Measurements from ENCODE around the gene SLC11A2.
"Not testable (repeated sequence)": the region's sequence is repeated elsewhere in the genome, so short reads cannot be mapped to it uniquely, and the experiment has no call there.

SLC11A2 gene

DNA sequence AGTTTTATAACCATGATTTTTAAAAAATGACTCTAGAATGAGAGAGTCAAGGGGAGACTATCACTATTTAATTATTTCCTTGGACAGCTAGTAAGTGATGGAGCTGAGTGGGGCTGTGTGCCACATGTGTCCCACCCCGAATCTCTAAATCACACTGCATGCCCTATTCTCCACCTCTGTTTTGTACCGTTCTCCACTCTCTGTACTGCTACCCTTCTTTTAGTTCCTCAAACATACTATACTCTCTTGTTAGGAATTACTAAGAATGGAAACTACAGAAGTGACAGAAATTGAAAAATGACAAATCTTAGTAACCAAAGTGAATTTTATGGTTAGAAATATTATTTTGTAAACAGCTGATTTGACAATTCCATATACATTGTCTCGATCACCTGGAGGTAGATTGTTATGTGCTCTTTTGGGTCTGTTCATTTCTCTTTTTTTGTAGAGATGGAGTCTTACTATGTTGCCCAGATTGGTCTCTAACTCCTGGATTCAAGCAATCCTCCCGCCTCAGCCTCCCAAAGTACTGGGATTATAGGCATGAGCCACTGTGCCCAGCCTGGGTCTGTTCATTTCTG is 35.9 kb downstream of the SLC11A2 start:
- FAIRE-seq: no peak

DNA sequence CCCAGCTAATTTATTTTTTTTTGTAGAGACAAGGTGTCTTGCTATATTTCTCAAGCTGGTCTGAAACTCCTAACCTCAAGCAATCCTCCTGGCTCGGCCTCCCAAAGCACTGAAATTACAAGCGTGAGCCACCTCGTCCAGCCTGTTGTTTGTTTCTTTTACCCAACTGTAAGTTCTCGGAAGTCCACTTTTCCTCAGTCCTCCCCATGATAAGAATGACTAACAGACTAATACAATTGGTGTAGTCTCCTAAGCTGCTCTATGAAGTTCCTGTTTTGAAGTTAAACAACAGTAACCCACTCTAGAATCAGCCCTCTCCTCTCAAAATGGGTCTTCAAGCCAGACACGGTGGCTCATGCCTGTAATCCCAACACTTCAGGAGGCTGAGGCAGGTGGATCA is 37.3 kb downstream of the SLC11A2 start:
- no peak for FAIRE-seq

DNA sequence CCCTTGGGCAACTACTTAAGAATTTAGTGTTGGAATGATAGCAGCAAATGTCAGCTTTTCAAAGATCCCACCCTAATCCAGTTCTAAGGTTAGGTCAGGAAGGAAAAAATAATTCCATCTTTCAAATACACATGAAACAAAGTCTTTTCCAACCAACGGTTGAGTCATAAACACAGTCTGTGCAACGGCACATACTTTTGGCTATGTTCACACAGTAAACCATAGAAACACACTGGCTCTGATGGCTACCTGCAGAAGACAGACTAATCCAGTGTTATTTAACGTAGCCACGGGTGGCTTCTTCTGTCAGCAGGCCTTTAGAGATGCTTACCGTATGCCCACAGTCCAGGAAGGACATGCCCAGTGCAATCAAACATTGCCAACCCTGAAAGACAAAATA is 38.1 kb downstream of the SLC11A2 start:
- FAIRE-seq: no peak

DNA sequence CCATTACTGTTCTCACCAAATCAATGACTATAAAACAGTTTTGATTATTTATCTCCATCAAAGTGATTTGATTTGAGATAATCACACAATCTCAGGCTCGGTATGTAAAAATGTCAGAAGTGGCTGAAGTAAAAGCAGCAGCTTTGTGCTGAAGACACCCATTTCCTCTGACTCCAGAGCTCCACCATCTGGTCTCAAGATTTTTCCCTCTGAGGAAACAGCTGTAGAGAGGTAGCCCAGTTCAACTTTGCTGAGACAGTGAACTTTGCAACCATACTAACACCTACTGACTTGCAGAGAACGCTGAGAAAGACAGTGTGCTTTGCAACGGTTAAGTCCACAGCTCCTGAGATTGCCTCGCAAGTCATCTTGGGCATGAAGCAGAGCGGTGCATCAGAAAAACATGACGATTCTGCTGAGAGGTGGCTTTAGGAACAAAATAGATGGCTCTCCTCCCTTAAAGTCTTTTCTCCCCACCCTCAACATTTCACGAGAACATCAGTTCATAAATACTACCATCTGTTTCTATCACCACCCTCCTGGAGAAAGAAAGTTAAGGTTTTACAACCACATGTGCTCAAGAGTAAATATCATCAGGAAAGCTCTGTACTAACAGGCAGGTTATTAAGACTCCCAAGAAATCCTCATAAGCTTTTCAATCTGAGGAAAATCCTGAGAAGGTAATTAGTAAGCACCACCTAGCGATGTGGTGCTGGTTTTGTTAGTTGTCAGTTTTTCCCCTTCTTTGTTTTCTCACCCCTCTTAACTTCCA is 39.0 kb downstream of the SLC11A2 start:
- FAIRE-seq: peak; percentile 37

DNA sequence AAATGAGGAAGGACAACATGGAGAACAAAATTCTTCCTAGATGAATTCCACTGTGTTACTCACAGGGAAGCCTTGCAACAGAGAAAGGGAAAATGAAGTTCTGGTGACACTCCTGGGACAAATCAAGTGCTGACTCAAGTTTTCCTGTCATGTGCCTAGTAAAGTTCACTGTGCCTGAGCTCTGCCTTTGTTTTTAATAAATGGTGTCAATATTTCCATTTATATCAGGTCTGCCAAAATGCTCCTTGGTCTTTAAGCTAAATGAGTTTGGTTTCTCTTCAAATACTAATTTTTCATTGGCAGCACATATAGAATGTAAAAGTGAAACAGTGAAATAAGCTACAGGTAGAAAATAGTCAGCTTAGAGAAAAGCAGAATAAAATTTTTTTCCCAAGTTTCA is 40.9 kb downstream of the SLC11A2 start:
- FAIRE-seq: no peak

DNA sequence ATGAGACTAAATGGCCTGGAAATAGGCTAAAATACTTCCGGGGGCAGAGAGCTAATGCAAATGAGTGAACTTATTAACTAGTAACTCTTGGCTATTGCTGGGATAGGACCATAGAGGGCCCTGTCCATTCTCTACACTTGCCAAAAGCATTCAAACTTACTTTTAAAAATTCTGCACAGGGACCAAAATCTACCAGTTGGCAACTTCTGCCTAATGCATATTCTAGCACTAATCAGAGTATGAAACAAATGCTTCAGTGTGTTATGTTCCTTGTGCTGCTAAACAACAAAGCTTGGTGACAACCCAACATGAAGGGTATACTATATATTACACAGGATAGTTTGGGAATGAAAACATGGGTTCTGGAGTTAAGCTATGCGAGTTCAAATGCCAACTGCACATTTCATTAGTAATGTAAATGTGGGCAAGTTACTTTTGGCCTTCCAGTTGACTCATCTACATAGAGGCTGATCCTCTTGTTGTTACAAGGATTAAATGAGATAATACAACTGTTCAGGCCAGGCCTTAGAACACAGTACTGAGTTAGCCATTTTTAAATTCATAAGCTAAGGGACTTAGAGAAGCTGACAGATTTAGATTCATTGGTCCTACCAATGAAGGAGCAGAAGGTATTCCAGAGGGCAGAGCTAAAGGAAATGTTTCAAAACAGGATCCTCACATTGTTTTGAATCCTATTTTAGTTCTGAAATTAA is 41.4 kb downstream of the SLC11A2 start:
- no peak for FAIRE-seq

DNA sequence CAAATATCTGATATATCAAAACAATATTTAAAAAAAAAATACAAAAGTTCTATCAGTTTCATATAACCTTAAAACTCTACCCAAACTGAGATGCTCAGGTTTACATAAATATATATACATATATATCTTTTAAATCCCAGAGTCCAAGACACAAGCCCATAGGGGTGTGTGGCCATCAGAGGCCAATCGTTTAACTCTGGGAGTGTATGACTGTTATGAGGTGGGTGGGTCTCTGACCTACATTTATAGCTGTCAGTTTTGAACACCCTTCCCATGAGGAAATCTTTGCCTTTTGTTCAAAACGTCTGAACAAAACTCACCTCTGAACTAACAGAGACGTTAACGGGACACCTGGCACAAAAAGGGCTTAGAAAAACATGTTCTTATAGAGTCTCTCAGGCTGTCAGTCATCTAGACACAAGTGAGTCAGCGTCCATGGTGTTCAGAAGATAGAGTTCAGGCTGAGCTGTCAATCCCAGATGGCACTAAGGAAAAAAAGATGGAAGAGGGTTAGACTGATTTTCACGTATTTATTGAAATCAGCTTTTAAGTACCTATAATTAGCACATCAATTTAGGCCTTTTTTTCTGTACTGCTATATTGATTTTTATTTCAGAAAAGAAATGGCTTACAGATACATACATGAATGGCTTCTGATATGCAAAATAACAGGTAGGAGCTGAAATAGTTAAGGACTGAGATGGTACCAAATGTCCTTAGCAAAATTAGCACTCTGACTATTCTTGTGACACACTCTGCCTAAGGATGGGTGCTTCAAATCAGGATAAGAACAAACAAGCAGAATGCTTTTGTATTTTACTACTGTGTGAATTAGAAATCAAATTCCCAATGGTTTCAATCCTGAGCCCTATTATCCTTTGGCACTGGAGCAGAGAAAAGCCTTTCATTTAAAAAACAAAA is 44.6 kb downstream of the SLC11A2 start:
- no peak for FAIRE-seq

DNA sequence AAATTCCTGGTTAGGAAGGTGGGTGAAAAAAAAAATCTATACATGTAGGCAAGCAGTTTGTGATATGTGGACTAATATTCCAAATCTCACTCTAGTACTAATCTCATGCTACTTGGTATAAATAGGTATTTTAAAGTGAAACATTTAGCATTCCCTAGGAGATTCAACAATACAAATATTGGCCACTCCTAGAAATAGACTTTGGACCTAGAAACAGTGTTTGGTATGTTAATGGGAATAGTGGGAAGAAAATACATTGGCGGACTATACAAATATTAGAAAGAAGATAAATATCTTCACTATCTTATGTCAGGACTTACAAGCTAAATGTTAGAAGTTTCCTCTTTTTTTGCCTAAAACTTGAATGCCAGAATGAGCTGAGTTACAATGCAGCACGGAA is 45.6 kb downstream of the SLC11A2 start:
- FAIRE-seq: no peak

DNA sequence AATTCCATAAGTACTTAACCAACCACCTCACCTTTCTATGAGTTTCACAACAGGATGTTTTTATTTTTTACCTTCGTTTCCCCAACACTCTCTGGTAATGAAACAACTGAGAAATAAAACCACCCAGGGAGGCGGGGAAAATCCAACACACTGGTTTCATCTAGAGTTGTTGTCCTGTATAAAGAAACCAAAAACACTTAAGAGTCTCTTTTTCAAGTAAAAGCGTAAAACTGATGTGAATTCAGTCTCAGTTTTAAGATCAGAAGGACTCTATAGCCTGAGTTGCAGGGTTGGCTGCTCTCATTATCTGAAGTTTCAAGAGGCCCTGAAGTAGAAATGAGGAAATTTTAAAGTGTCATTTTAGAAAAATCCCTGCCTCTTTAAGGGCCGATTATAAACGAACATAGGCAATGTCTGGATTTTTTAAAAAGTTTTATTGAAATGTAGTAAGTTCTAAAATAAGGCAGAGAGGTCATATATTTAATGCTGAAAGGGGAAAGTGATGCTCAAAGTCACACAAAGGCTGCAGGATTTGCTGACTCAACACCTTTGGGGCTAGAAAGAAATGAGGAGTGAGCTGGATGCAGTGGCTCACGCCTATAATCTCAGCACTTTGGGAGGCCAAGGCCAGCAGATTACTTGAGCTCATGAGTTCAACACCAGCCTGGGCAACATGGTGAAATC is 46.7 kb downstream of the SLC11A2 start:
- FAIRE-seq: no peak

DNA sequence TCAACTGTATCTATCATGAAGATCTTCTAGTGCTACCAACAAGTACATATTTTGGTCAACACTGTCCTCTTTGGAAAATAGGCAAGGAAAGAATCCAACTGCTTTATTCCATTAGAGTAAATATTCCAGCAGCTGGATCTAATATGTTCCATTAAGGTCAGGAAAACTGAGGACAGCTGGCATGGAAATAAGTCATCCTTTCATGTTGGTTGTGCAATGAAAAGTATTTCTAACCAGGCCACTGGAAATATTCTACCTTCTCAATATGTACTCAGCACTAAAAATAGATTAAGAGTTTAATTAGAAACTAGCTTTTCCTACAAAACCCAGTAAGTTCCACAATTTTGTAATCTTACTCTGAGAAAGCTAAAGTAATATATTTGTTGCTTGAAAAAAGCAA is 54.2 kb downstream of the SLC11A2 start:
- no peak for FAIRE-seq

DNA sequence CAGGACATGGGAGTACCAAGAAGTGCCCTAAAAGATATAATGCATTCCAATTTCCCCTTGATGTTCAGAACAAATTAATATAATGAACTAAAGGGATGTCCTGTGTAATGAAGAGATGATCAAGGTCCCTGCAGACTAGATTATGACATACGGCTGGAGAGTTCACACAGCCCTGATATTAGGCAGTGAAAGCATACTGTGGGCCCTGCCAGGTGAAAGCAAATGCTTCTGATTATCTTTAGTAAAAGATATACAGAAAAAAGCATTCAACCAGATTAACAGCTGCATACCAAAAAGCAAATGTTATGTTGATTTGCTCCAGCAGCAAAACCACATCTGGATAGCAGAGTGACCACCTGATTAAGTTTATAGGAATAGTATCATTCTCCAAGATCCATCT is 61.8 kb downstream of the SLC11A2 start:
- no peak for FAIRE-seq

DNA sequence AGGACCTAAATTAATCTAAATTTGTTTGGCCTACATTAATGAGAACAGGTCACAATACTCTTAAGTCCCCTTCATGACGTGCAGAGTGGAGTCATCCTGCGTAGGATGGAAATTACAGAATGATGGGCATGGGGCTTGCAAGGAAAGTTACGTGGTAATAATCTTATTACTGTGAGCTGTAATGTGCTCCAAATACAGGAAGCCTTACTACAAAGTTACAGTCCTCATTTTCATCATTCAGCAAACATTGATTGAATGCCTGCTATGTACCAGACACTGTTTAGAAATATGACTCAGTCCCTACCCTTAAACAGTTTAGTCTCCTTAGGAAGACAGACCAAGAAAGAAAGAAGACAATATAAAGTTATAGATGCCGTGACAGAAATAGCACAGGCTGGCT is 64.5 kb downstream of the SLC11A2 start:
- no peak for FAIRE-seq

DNA sequence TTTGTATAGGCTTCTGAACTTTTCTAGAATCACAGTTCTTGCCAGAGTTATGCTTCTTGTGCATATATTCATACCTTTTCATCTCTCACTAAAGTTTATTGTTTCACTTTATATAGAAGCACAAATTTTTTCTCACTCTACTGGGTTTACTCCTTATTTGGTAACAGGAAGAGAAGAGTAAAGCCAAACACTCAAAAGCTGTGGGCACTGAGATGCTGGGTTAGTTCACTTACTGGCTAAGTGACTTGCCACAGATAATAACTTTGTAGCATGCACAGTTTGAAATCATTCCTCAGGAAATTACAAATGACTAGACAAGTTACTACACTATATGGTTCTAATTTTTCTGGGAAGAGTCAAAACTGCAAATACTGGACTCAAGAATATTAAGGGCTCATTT is 66.1 kb downstream of the SLC11A2 start:
- no peak for FAIRE-seq

DNA sequence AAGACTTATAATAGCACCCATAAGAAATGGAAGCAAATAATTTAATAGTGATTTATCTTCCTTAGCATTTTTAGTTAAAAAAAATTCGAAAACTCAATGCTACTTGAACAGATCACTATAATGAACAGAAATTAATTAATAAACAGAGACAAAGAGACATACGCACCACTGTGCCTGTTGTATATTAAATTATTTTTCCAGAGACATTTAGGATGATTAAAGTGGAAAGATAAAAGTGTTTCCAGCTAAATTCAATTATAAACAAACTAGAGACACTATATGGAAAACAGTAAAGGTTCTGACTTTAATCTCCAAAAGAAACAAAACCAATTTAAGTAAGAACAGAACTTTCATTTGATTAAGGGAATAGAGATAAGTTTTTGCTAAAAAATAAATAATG is 70.5 kb downstream of the SLC11A2 start:
- FAIRE-seq: no peak

DNA sequence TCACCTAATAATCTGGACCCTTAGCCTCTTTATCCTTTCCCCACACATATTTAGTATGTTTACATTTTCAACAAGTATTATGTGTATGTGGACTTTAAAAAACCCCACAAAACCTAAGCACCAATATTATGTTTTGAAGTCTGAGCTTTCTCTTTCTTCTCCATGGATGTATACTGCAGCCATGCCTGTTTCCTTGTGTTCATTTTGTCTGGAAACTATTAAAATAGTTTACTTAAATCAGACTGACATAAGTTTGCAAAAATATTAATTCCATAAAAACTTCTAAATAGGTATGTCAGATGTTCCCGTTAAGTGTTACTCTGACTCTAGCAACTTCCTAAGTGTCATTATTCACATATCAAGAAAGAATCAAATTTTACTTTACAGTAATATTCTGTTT is 70.9 kb downstream of the SLC11A2 start:
- no peak for FAIRE-seq

DNA sequence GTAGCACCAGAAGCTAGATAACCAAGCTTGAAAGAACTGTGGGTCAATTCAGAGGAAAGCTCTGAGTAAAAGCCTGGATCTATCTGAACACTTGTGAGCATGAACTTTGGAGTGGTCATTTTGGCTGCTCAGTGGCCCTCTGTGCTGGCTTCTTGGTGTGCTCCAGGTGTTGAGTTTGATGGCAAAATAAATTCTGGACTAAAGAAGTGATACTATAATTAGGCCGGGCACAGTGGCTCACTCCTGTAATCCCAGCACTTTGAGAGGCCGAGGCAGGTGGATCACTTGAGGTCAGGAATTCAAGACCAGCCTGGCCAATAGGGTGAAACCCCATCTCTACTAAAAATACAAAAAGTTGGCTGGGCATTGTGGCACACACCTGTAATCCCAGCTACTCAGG is 71.4 kb downstream of the SLC11A2 start:
- not testable (repeated sequence) for FAIRE-seq

DNA sequence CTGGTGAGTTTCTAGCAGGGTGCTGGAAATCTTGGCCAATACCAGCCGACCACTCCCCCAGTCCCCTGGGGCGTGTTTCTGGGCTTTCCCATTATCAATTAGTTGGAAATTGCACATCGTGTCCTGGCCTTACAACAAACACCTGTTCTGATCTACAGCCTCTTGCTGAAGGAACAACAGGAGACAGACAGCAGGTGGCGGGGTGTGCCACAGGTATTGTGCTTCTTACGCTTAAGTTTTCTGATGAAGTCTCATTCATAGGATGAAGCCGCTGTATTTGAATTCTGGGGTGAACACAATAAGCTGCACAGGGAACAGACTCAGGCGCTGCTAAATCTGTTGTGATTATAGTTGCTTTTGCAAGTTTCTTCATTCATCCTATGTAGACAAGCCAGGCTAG is 73.1 kb downstream of the SLC11A2 start:
- FAIRE-seq: no peak

DNA sequence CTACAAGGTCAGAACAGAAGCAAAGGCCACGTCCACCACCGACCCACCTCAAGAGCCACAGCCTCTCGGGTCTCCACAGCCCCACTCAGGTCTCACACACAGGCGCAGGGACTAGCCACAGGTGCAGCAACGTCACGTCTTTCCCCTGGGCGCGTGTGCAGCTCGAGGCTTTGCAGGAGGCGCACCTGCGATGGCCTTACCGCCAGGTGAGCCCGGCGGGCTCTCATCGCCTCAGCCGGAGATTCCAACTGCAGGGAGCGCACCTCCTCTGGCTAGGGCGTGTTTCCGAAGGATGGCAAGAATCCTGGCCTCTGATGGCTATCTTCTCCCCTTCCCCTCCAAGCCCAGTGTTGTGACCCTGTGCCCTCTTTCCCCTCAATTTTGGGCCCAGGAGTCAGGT is 73.7 kb downstream of the SLC11A2 start, which contains the start of gene HIGD1C:
Gene HIGD1C (plus strand): TSS at position 35 of the 400 bp plus-strand sequence. CDS start 1,455 bp downstream, outside the sequence.
- no peak for FAIRE-seq

DNA sequence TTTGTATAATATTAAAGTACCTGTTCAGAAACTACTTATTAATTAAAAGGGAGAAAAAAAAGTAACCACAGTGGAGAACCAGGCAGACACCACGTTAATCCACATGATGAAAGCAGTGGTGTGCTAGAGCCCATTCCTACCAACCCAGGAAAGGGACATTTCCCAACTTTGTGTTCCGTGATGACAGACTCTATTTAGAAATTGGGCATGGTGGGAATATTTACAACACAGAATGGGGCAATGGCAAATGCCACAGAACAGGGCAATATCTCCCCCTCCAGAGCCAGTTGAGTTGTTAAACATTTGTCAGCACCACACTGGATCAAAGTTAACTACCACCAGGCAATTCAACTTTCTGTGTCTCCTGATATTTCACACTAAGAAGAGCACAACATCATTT is 75.1 kb downstream of the SLC11A2 start:
- no peak for FAIRE-seq

DNA sequence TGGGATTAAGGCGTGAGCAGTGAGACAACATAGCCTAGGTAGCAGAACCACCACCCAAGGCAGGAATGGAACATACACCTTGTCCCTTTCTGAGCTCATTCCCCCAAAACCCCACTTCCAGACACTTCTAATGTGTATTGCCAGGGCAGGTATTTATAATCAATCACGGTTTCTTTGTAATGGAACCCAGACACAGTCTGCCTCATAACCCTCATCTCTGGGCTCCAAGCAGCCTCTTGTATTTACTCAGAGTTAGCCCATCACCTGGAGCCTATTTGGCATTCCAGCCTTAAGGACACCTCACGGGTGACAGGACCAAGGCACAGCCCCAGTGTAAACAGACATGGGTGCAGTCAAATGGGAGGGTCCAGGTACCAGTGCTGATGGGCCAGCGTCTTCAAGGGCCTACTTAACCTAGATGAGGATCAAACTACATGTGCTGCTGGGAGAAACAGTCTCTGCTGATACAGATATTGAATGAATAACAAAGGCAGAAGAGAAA is 76.3 kb downstream of the SLC11A2 start:
- no peak for FAIRE-seq

DNA sequence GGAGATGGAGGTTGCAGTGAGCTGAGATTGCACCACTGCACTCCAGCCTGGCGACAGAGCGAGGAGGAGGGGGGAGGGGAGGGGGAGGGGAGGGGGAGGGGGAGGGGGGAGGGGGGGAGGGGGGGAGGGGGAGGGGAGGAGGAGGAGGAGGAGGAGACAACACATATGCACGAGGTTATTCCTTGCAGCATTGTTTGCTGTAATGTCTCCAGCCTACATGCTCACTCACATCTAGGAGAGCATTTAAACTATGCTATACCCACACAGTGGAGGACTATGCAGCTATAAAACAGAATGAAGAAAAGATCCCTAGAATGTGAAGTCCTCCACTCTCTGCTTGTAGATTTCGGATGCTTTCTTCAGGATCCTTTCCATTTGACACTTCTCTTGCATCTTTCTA is 77.4 kb downstream of the SLC11A2 start:
- FAIRE-seq: no peak

All from endometrium (tissue), 2 donors.